SK-N-SH treated with all-trans-retinoic acid at 6 μM for 48 hours (cell line): ENCODE measurements around the gene DPEP2.

Experiments used
- ARNTL ChIP-seq: fragments of 450-650 bp; formaldehyde crosslinking; IDR thresholded peaks from 2 replicates; pipeline ENCODE4 v1.5.0; 2020; ENCODE audit warnings: low read depth, mild to moderate bottlenecking, moderate library complexity, borderline replicate concordance
- CREB5 ChIP-seq: fragments of 250-450 bp; sonication (Bioruptor Pico); IDR thresholded peaks from 2 replicates; pipeline ENCODE4 v1.5.1; 2020; ENCODE audit warnings: low read depth, mild to moderate bottlenecking, moderate library complexity
- PATZ1 ChIP-seq: fragments of 250-450 bp; sonication (Bioruptor Pico); IDR thresholded peaks from 2 replicates; pipeline ENCODE4 v1.8.0; 2020; ENCODE audit warnings: mild to moderate bottlenecking, moderate library complexity, borderline replicate concordance
- POU6F1 ChIP-seq: fragments of 250-450 bp; sonication (Bioruptor Pico); IDR thresholded peaks from 2 replicates; pipeline ENCODE4 v1.8.0; 2021; ENCODE audit warnings: low read depth, mild to moderate bottlenecking, moderate library complexity, borderline replicate concordance
- RARB ChIP-seq: fragments of 250-450 bp; sonication (Bioruptor Pico); IDR thresholded peaks from 2 replicates; pipeline ENCODE4 v1.8.0; 2021; ENCODE audit warnings: mild to moderate bottlenecking, moderate library complexity
- TSHZ2 ChIP-seq: fragments of 250-450 bp; sonication (Bioruptor Pico); IDR thresholded peaks from 2 replicates; pipeline ENCODE4 v1.5.0; 2020; ENCODE audit warnings: mild to moderate bottlenecking, moderate library complexity
- ZC3H10 ChIP-seq: fragments of 250-450 bp; sonication (Bioruptor Pico); IDR thresholded peaks from 2 replicates; pipeline ENCODE4 v1.5.1; 2021; ENCODE audit warnings: mild to moderate bottlenecking, moderate library complexity
- ZFP3 ChIP-seq: fragments of 250-450 bp; sonication (Bioruptor Pico); IDR thresholded peaks from 2 replicates; pipeline ENCODE4 v1.5.0; 2020; ENCODE audit warnings: mild to moderate bottlenecking, moderate library complexity
- ZFP30 ChIP-seq: fragments of 450-650 bp; formaldehyde crosslinking; IDR thresholded peaks from 2 replicates; pipeline ENCODE4 v1.5.0; 2022; ENCODE audit warnings: mild to moderate bottlenecking, moderate library complexity
- ZNF8 ChIP-seq: fragments of 450-650 bp; formaldehyde crosslinking; IDR thresholded peaks from 2 replicates; pipeline ENCODE4 v1.5.0; 2020; ENCODE audit warnings: mild to moderate bottlenecking, moderate library complexity

- TF ChIP-seq ZFP30 (CRISPR knock-in tag): no peak
- TF ChIP-seq ZC3H10 (CRISPR knock-in tag): no peak
- TF ChIP-seq RARB (CRISPR knock-in tag): no peak
- no peak for TF ChIP-seq ARNTL (CRISPR knock-in tag)
- TF ChIP-seq POU6F1 (CRISPR knock-in tag): no peak
- no peak for TF ChIP-seq PATZ1 (CRISPR knock-in tag)
- TF ChIP-seq TSHZ2 (CRISPR knock-in tag): no peak
- no peak for TF ChIP-seq ZFP3
- TF ChIP-seq CREB5 (CRISPR knock-in tag): no peak
- no peak for TF ChIP-seq ZNF8 (CRISPR knock-in tag)
Measured at GRCh38 chr16:67954421-67955196, 44.7 kb downstream of the DPEP2 start.
